GM12878 (cell line): ENCODE data around the gene SP6. TPM values are rescaled to one million over a fixed set of nuclear protein-coding genes. Genes with fewer than 3 reads are reported as not detected.
A peak's percentile ranks its signal among the peaks of the same experiment; 100 is the strongest.

Experiments used
- ATAC-seq: fragments of 200-7000 bp; cut with Tn5 transposase; 3 replicates; pipeline ENCODE4 v1.9.1; 2020; ENCODE audit warnings: mild to moderate bottlenecking, moderate library complexity
- BruUV-seq: library from RNA; stranded (reverse); fragments of 400-500 nt; replicated peaks from 2 replicates; lab custom pipeline; 2021; lab: Mats Ljungman, UMichigan
- CTCF ChIA-PET: fragments of 300-600 bp; sonication (Branson Sonifier 250); formaldehyde crosslinking; extraction: SDS; loops from one replicate; lab custom pipeline; 2021; ENCODE audit warnings: inconsistent platforms; lab: Yijun Ruan, JAX
- POLR2A ChIA-PET: fragments of 350-600 bp; formaldehyde crosslinking; extraction: SDS; loops from one replicate; lab custom pipeline; 2021; ENCODE audit warnings: inconsistent platforms; lab: Charles Lee
- RAD21 ChIA-PET: fragments of 300-600 bp; sonication (Branson Sonifier 250); formaldehyde crosslinking; loops from one replicate; lab custom pipeline; 2023; ENCODE audit warnings: antibody characterized with exemption; ENCODE audit not compliant: unreplicated experiment; lab: Charles Lee
- SMC1A ChIA-PET: fragments of 300-600 bp; sonication (Branson Sonifier 250); formaldehyde crosslinking; loops from one replicate; lab custom pipeline; 2023; ENCODE audit not compliant: unreplicated experiment, uncharacterized antibody; lab: Charles Lee
- DNase-seq: peaks from one replicate; pipeline ENCODE4 v3.0.0-alpha.2; 2011; ENCODE audit warnings: low read depth, low spot score
- FAIRE-seq: peaks from 3 replicates; lab custom pipeline; 2011; peaks lifted over from hg19 to GRCh38; lab: Jason Lieb, UNC
- H2AFZ ChIP-seq: 2 replicates; pipeline ENCODE4 v1.6.0; 2011; ENCODE audit warnings: low read depth, low read length, control low read depth; ENCODE audit not compliant: control insufficient read depth
- H3K27ac ChIP-seq: 2 replicates; pipeline ENCODE4 v1.5.1; 2011; ENCODE audit warnings: control low read depth; ENCODE audit not compliant: control insufficient read depth, insufficient read depth
- H3K27me3 ChIP-seq, 2 experiments: replicated peaks in 1 of 2; 2 replicates each; pipeline versions ENCODE4 v1.6.0 to v1.6.1; 2011; ENCODE audit warnings: low read length in 1 of 2; ENCODE audit not compliant: control insufficient read depth in 2 of 2, insufficient read depth in 2 of 2
- H3K36me3 ChIP-seq, 2 experiments: 2 replicates each; pipeline ENCODE4 v1.5.1; 2011; ENCODE audit warnings: low read length in 1 of 2; ENCODE audit not compliant: control insufficient read depth in 2 of 2, insufficient read depth in 2 of 2
- H3K4me1 ChIP-seq: 2 replicates; pipeline ENCODE4 v1.6.1; 2011; ENCODE audit warnings: mild to moderate bottlenecking, low read length, moderate library complexity, mixed read lengths; ENCODE audit not compliant: control insufficient read depth, insufficient read depth
- H3K4me2 ChIP-seq: 2 replicates; pipeline ENCODE4 v1.6.0; 2011; ENCODE audit warnings: control low read depth; ENCODE audit not compliant: control insufficient read depth, insufficient read depth
- H3K4me3 ChIP-seq: fragments of 200-600 bp; sonication (generic); 2 replicates; pipeline ENCODE4 v1.5.1; 2016
- H3K79me2 ChIP-seq: 2 replicates; pipeline ENCODE4 v1.6.0; 2011; ENCODE audit warnings: low read length; ENCODE audit not compliant: control insufficient read depth, insufficient read depth
- H3K9ac ChIP-seq: 2 replicates; pipeline ENCODE4 v1.8.0; 2011; ENCODE audit warnings: low read length, control low read depth, mixed read lengths; ENCODE audit not compliant: control insufficient read depth, insufficient read depth
- H3K9me3 ChIP-seq: replicated peaks from 3 replicates; pipeline ENCODE4 v1.5.1; 2011; ENCODE audit warnings: mild to moderate bottlenecking, low read length; ENCODE audit not compliant: control insufficient read depth, insufficient read depth
- H4K20me1 ChIP-seq: 2 replicates; pipeline ENCODE4 v1.6.0; 2011; ENCODE audit not compliant: control insufficient read depth, insufficient read depth
- ASH2L ChIP-seq: fragments of 300-600, 200-600 bp; sonication (generic); IDR thresholded peaks from 2 replicates; pipeline ENCODE4 v1.6.1; 2017; ENCODE audit warnings: low read depth, mild to moderate bottlenecking, borderline replicate concordance
- BACH1 ChIP-seq: fragments of 450-650 bp; IDR thresholded peaks from 2 replicates; pipeline ENCODE4 v1.6.1; 2017; ENCODE audit warnings: mild to moderate bottlenecking, borderline replicate concordance
- BHLHE40 ChIP-seq, 2 experiments: fragments of 450-650 bp in 1 of 2; IDR thresholded peaks; 2 replicates each; pipeline ENCODE4 v1.6.1; 2011 to 2017; ENCODE audit warnings: low read depth in 2 of 2, borderline replicate concordance in 1 of 2, improper control_type of control experiment in 1 of 2, low read length in 1 of 2, mild to moderate bottlenecking in 1 of 2
- CHD4 ChIP-seq: fragments of 200-600 bp; sonication (generic); IDR thresholded peaks from 2 replicates; pipeline ENCODE4 v1.6.1; 2016; ENCODE audit warnings: mild to moderate bottlenecking
- E2F8 ChIP-seq: fragments of 450-650 bp; IDR thresholded peaks from 2 replicates; pipeline ENCODE4 v1.6.1; 2018; ENCODE audit warnings: mild to moderate bottlenecking, low read depth, moderate library complexity; ENCODE audit not compliant: partially characterized antibody
- LARP7 ChIP-seq: fragments of 450-650 bp; IDR thresholded peaks from 2 replicates; pipeline ENCODE4 v1.6.1; 2017; ENCODE audit warnings: mild to moderate bottlenecking
- NBN ChIP-seq: fragments of 450-650 bp; IDR thresholded peaks from 2 replicates; pipeline ENCODE4 v1.6.1; 2016
- POLR2AphosphoS5 ChIP-seq: IDR thresholded peaks from 2 replicates; pipeline ENCODE4 v1.6.1; 2011; ENCODE audit warnings: mild to moderate bottlenecking, low read length, inconsistent platforms
- RBBP5 ChIP-seq: fragments of 200-600 bp; sonication (generic); conservative IDR thresholded peaks from 2 replicates; pipeline ENCODE4 v1.6.1; 2016
- RELA ChIP-seq: fragments of 450-650 bp; IDR thresholded peaks from 2 replicates; pipeline ENCODE4 v1.8.0; 2014; ENCODE audit warnings: borderline replicate concordance; ENCODE audit not compliant: partially characterized antibody
- RFX5 ChIP-seq: IDR thresholded peaks from 2 replicates; pipeline ENCODE4 v1.6.1; 2011; ENCODE audit warnings: low read depth, low read length, improper control_type of control experiment
- SMAD5 ChIP-seq: IDR thresholded peaks from 2 replicates; pipeline ENCODE4 v1.6.1; 2016; ENCODE audit warnings: antibody characterized with exemption, low read depth
- SREBF1 ChIP-seq: IDR thresholded peaks from 2 replicates; pipeline ENCODE4 v1.6.1; 2012; ENCODE audit warnings: mild to moderate bottlenecking, low read length
- STAT3 ChIP-seq: IDR thresholded peaks from 2 replicates; pipeline ENCODE4 v1.6.1; 2011; ENCODE audit warnings: low read depth, low read length, improper control_type of control experiment
- ZNF217 ChIP-seq: fragments of 450-650 bp; IDR thresholded peaks from 2 replicates; pipeline ENCODE4 v1.6.1; 2017; ENCODE audit warnings: antibody characterized with exemption, mild to moderate bottlenecking
- WGBS: methylation state at CpG from one replicate; pipeline ENCODE4 v1.1.6; 2016; ENCODE audit warnings: low lambda C conversion rate; ENCODE audit not compliant: insufficient replicate concordance, insufficient coverage; ENCODE audit errors: missing lambda C conversion rate; 5-methylcytosine and 5-hydroxymethylcytosine counted together
- in situ Hi-C: fragments of 300-500 bp; cut with MboI; formaldehyde crosslinking; loops from 9 replicates; pipeline ENCODE4 v1.14.3; 2018; ENCODE audit warnings: mixed read lengths
- intact Hi-C: fragments of 100-400 bp; cut with micrococcal nuclease; formaldehyde crosslinking; loops from one replicate; pipeline ENCODE4 v1.14.2; 2022; ENCODE audit not compliant: unreplicated experiment
- polyA plus RNA-seq, 11 experiments: library from polyadenylated mRNA; depleted of rRNA in 4 of 11; unstranded in 6 of 11; stranded (reverse) in 5 of 11; fragments of >200 nt; fragmentation: Nextera tagmentation in 4 of 11; fragmentation: Illumina TruSeq in 1 of 11; extraction: Ambion mirVana in 4 of 11; extraction: Trizol in 1 of 11; gene quantifications; 1 replicate in 1 of 11; 2 replicates in 10 of 11; pipeline versions ENCODE4 v1.2.1 to v1.2.3, GENCODE V29; 2011 to 2016; ENCODE audit warnings: inconsistent platforms in 2 of 11, missing spikeins in 2 of 11, low read depth in 1 of 11
- total RNA-seq, 4 experiments: library from RNA; depleted of rRNA in 3 of 4; stranded (reverse); fragments of >200 nt in 3 of 4; fragmentation: Illumina TruSeq in 1 of 4; extraction: Trizol in 1 of 4; gene quantifications; 2 replicates each; pipeline versions ENCODE4 v1.2.1 to v1.2.3, GENCODE V29; 2013 to 2021
- TF ChIP-seq, protein P1 (sequence below): IDR thresholded peaks from 2 replicates; pipeline ENCODE4 v1.6.1; 2011; ENCODE audit warnings: mild to moderate bottlenecking, low read depth, low read length, moderate library complexity; ENCODE audit not compliant: insufficient replicate concordance

The SP6 gene
- total and polyA plus RNA-seq, 10 of the 15 experiments (the other 5 are each of a cell fraction or from before 2014, with no cell fraction given), result 0.05 to 0.15 (median 0.06) TPM; not detected in 7

GRCh38 chr17:47840742-47841487 lies 10.0 kb downstream of the SP6 start, which contains the start of gene SCRN2:
TSS of gene SCRN2 (minus strand) at chr17:47841273. CDS start at chr17:47840843, 430 bp downstream.
- intact Hi-C loops, result loop anchor here (1.0 to 2.0 kb wide), 4 partner anchors 49 to 177 kb away; partner anchors contain the start of gene PNPO
- TF ChIP-seq BHLHE40 (IDR thresholded peaks at IDR 0.05; ENCODE audit: borderline replicate concordance in 1 of 2, low read depth in 2 of 2, low read length in 1 of 2) (peak; percentile 56 to 67; a peak in 2 of 4 replicates), NBN (peak; percentile 88), STAT3 (no peak), SMAD5 (no peak), RFX5 (0 out of 2 replicates have a peak, but pooled peaks have one; percentile 28), RBBP5 (no peak), POLR2AphosphoS5 (0 out of 2 replicates have a peak, but pooled peaks have one; percentile 25), ZNF217 (no peak), SREBF1 (no peak; the same call in 1 of the 2 replicates), LARP7 (peak; percentile 17; the same call in 1 of the 2 replicates), RELA (peak; percentile 55), E2F8 (no peak), CHD4 (no peak), ASH2L (no peak), BACH1 (no peak)
- TF ChIP-seq, protein P1, sequence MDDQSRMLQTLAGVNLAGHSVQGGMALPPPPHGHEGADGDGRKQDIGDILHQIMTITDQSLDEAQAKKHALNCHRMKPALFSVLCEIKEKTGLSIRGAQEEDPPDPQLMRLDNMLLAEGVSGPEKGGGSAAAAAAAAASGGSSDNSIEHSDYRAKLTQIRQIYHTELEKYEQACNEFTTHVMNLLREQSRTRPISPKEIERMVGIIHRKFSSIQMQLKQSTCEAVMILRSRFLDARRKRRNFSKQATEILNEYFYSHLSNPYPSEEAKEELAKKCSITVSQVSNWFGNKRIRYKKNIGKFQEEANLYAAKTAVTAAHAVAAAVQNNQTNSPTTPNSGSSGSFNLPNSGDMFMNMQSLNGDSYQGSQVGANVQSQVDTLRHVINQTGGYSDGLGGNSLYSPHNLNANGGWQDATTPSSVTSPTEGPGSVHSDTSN, result no peak

More at GRCh38 chr17:47840742-47841487, 10.0 kb downstream of the SP6 start, which contains the start of gene SCRN2:
- POLR2A ChIA-PET, result interaction anchor here (0.6 to 1.9 kb wide), 8 partner anchors 10 to 130 kb away, joined by 3 to 12 read pairs (median 4); partner anchors contain the start of genes CDK5RAP3, LRRC46, MRPL10 and OSBPL7
- H3K27me3 ChIP-seq, result peaks cover 0 to under 1% of the 10 kb centered on the region in 2 experiments; a peak in 2 of 4 replicates
- H2AFZ ChIP-seq, result peak within 1 kb of the TSS; percentile 91
- H3K4me1 ChIP-seq, result peaks cover 22% of the 10 kb centered on the region
- under 1% methylated on average over 54 of the region's 55 CpGs for WGBS
- DNase-seq (peak; percentile 60), ATAC-seq (peak; percentile 94), FAIRE-seq (peak; percentile 90)
- H3K4me2 ChIP-seq, result peak within 1 kb of the TSS; percentile 72
- no peaks in the 10 kb centered on the region for H3K79me2 ChIP-seq
- RAD21 ChIA-PET, result interaction anchor here (0.9 to 7.7 kb wide), 14 partner anchors 10 to 191 kb away, joined by 3 to 206 read pairs (median 4); partner anchors contain the start of genes CDK5RAP3, KPNB1, PNPO and SP2
- SMC1A ChIA-PET, result interaction anchor here (0.8 to 13.1 kb wide), 12 partner anchors 9 to 180 kb away, joined by 3 to 231 read pairs (median 7); partner anchors contain the start of genes CDK5RAP3, PNPO and SP2
- no peaks in the 10 kb centered on the region for H3K36me3 ChIP-seq
- in situ Hi-C loops, result loop anchor here (5.0 to 10.0 kb wide), 3 partner anchors 51 to 784 kb away; partner anchors contain the start of gene HOXB9
- H3K27ac ChIP-seq, result peak within 1 kb of the TSS; percentile 17; the same call in 1 of the 2 replicates
- CTCF ChIA-PET, result interaction anchor here (0.5 to 12.4 kb wide), 35 partner anchors 10 to 607 kb away, joined by 3 to 502 read pairs (median 4); partner anchors contain the start of genes CDK5RAP3, LRRC46, MRPL10 and OSBPL7
- H3K4me3 ChIP-seq, result peak within 1 kb of the TSS; percentile 74
- no peaks in the 10 kb centered on the region for H3K9me3 ChIP-seq
- TSS peak; percentile 92 for BruUV-seq
- peak within 1 kb of the TSS; percentile 74 for H3K9ac ChIP-seq
- no peaks in the 10 kb centered on the region for H4K20me1 ChIP-seq
